GM12892 (cell line): ENCODE results near the gene MTSS2.

Source experiments
- DNase-seq: peaks from one replicate; pipeline ENCODE4 v3.0.0; 2011; ENCODE audit not compliant: insufficient read length
- FAIRE-seq: peaks from 2 replicates; lab custom pipeline; 2011; peaks lifted over from hg19 to GRCh38; lab: Jason Lieb, UNC
- POLR2A ChIP-seq: IDR thresholded peaks from 2 replicates; pipeline ENCODE4 v1.6.1; 2011; ENCODE audit warnings: low read depth, low read length, control low read depth
- POLR2AphosphoS5 ChIP-seq: IDR thresholded peaks from 2 replicates; pipeline ENCODE4 v1.6.1; 2011; ENCODE audit warnings: low read depth, low read length, control low read depth
- TAF1 ChIP-seq: IDR thresholded peaks from 2 replicates; pipeline ENCODE4 v1.6.1; 2011; ENCODE audit warnings: low read depth, mild to moderate bottlenecking, control low read depth, low read length, borderline replicate concordance

The MTSS2 gene

GRCh38 chr16:70661918-70662641 lies 23.8 kb downstream of the MTSS2 start:
- DNase-seq: no peak
- no peak for FAIRE-seq
- TF ChIP-seq TAF1 (no peak), POLR2AphosphoS5 (no peak)

GRCh38 chr16:70661534-70661917 lies 24.3 kb downstream of the MTSS2 start:
- TF ChIP-seq POLR2A (no peak), TAF1 (no peak), POLR2AphosphoS5 (no peak)
- FAIRE-seq (no peak), DNase-seq (no peak)

DNA sequence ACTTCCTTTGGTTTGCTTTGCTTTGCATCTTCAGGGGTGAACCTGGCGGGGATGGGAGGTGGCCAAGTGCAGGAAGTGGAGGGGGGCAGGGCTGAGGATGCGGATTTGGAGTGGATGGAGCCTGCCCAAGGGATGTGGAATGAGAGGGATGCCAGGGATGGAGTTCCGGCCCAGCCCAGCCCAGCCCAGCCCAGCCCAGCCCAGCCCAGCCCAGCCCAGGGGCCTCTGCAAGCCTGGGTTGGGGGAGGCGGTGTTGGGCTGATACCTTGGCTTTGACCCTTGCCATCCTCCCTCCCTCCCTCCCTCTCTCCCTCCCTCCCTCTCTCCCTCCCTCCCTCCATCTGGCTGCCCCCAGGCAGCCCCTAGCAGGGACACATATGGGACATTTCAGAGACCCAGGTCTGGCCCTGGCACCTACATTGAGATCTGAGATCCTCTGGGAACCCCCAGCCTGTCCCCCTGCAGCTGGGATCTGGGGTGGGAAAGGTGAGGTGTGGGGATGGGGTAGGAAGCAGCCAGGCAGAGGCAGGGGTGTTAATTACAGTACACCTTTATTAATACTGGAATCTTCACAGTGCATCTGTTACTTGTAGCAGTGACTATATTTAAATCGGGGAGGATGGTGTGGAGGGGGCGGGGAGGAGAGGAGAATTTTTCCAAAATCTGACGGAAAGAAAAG lies 25.0 kb downstream of the MTSS2 start:
- no peak for TF ChIP-seq POLR2AphosphoS5
- TF ChIP-seq TAF1: no peak
- TF ChIP-seq POLR2A: no peak
- no peak for DNase-seq
- FAIRE-seq: no peak

GRCh38 chr16:70659953-70660671 lies 25.7 kb downstream of the MTSS2 start:
- DNase-seq: no peak
- TF ChIP-seq POLR2A (no peak), TAF1 (no peak), POLR2AphosphoS5 (no peak)
- no peak for FAIRE-seq

GRCh38 chr16:70659546-70659945 lies 26.3 kb downstream of the MTSS2 start:
- FAIRE-seq (no peak), DNase-seq (no peak)
- TF ChIP-seq TAF1: no peak
- no peak for TF ChIP-seq POLR2A
- no peak for TF ChIP-seq POLR2AphosphoS5

GRCh38 chr16:70658921-70659320 lies 26.9 kb downstream of the MTSS2 start:
- DNase-seq (no peak), FAIRE-seq (no peak)
- no peak for TF ChIP-seq TAF1
- TF ChIP-seq POLR2AphosphoS5: no peak
- TF ChIP-seq POLR2A: no peak

- TF ChIP-seq POLR2AphosphoS5 (no peak), POLR2A (no peak), TAF1 (no peak)
- FAIRE-seq (no peak), DNase-seq (no peak)
Observed at GRCh38 chr16:70657956-70658355, 27.9 kb downstream of the MTSS2 start.

- TF ChIP-seq POLR2AphosphoS5 (no peak), POLR2A (no peak), TAF1 (no peak)
- FAIRE-seq: no peak
Observed at GRCh38 chr16:70656712-70657263, 29.1 kb downstream of the MTSS2 start.

GRCh38 chr16:70656065-70656711 lies 29.7 kb downstream of the MTSS2 start:
- TF ChIP-seq POLR2AphosphoS5 (no peak), TAF1 (no peak), POLR2A (no peak)
- no peak for DNase-seq
- no peak for FAIRE-seq

More at GRCh38 chr16:70656712-70657263, 29.1 kb downstream of the MTSS2 start:
- DNase-seq: no peak

- DNase-seq (no peak), FAIRE-seq (peak; percentile 94)
- no peak for TF ChIP-seq POLR2AphosphoS5
- TF ChIP-seq TAF1: no peak
- TF ChIP-seq POLR2A: no peak
Observed at GRCh38 chr16:70653809-70654771, 31.8 kb downstream of the MTSS2 start.

GRCh38 chr16:70653406-70653805 lies 32.4 kb downstream of the MTSS2 start:
- no peak for TF ChIP-seq POLR2AphosphoS5
- no peak for FAIRE-seq

More at GRCh38 chr16:70653406-70653805, 32.4 kb downstream of the MTSS2 start:
- DNase-seq: no peak
